ENCODE measurements around the gene CDC42EP2. TPM values are rescaled to one million over a fixed set of nuclear protein-coding genes. Genes with fewer than 3 reads are reported as not detected.
A peak's percentile ranks its signal among the peaks of the same experiment; 100 is the strongest.

Gene CDC42EP2
- total and polyA plus RNA-seq, 11 donors, result 3.3 to 25.0 (median 10.3) TPM

GRCh38 chr11:65366340-65366773 lies 51.7 kb downstream of the CDC42EP2 start:
- Histone ChIP-seq H3K27ac (peak overlapping the region in 11 of 12 donors; percentile 19 to 77 (median 63)), H3K36me3 (no peaks in the 10 kb centered on the region), H3K9me3 (no peaks in the 10 kb centered on the region), H3K4me1 (peaks cover 0 to 31% (median 14%) of the 10 kb centered on the region in 12 donors), H3K27me3 (no peaks in the 10 kb centered on the region), H3K4me3 (no peak overlapping the region)
- intact Hi-C loops (cut with DNase I), result loop anchor here in 8 of 10 donors (1.0 to 10.0 kb wide), 5 partner anchors 48 to 146 kb away; no protein-coding TSS in a partner anchor
- peak; percentile 38 to 71 (median 66) for ATAC-seq
- WGBS, 4 donors, result 2 to 4% (median 3%) methylated on average over 4 of the region's 4 CpGs
- TF ChIP-seq POLR2A (IDR thresholded peaks at IDR 0.05), result no peak
- TF ChIP-seq, protein P1, sequence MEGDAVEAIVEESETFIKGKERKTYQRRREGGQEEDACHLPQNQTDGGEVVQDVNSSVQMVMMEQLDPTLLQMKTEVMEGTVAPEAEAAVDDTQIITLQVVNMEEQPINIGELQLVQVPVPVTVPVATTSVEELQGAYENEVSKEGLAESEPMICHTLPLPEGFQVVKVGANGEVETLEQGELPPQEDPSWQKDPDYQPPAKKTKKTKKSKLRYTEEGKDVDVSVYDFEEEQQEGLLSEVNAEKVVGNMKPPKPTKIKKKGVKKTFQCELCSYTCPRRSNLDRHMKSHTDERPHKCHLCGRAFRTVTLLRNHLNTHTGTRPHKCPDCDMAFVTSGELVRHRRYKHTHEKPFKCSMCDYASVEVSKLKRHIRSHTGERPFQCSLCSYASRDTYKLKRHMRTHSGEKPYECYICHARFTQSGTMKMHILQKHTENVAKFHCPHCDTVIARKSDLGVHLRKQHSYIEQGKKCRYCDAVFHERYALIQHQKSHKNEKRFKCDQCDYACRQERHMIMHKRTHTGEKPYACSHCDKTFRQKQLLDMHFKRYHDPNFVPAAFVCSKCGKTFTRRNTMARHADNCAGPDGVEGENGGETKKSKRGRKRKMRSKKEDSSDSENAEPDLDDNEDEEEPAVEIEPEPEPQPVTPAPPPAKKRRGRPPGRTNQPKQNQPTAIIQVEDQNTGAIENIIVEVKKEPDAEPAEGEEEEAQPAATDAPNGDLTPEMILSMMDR (IDR thresholded peaks at IDR 0.05), result peak; percentile 66 to 85 (median 78)
- no peak for DNase-seq

DNA sequence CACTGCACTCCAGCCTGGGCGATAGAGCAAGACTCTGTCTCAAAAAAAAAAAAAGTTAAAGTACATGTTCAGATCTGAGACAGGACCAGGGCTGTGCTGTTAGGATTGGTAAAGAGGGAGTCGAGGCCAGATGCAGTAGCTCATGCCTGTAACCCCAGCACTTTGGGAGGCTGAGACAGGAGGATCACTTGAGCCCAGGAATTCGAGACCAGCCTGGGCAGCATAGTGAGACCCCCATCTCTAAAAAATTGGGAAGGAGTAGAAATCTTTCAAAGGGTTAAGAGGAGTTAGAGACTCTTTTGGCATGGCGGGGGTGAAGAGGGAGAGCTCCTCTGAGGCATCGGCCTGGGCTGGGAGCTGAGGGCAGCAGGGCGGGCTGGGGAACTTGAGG lies 56.0 kb downstream of the CDC42EP2 start:
- no peak overlapping the region for H3K4me3 ChIP-seq
- peak in 1 of 4 donors; percentile 17 for ATAC-seq
- no peaks in the 10 kb centered on the region for H3K36me3 ChIP-seq
- peaks cover 0 to 34% (median 19%) of the 10 kb centered on the region in 12 donors for H3K4me1 ChIP-seq
- TF ChIP-seq, protein P1 (IDR thresholded peaks at IDR 0.05), result no peak
- no peak for TF ChIP-seq POLR2A (IDR thresholded peaks at IDR 0.05)
- intact Hi-C loops (cut with DNase I), result loop anchor here in 2 of 10 donors (5.0 to 10.0 kb wide), 2 partner anchors 97 to 224 kb away; partner anchors contain the start of gene KCNK7 (in 1 of the 2)
- no peaks in the 10 kb centered on the region for H3K27me3 ChIP-seq
- no peaks in the 10 kb centered on the region for H3K9me3 ChIP-seq
- 66 to 69% (median 67%) methylated on average over 6 of the region's 6 CpGs for WGBS, 4 donors
- H3K27ac ChIP-seq, result peak overlapping the region; percentile 70 to 97 (median 88)
- no peak for DNase-seq

Other genes starting within 250 kb of the CDC42EP2 start
- 10 to 100 TPM in 1 of 9 donors, 1 to 10 TPM in 2, under 1 TPM in 6; 0.42 to 11.6 (median 0.81) TPM for gene CDCA5, start 230.8 kb upstream of the CDC42EP2 start, total RNA-seq
- gene CDCA5, start 230.8 kb upstream of the CDC42EP2 start, polyA plus RNA-seq, result under 1 TPM; 0.38 to 0.83 TPM
- gene ZFPL1, start 230.6 kb upstream of the CDC42EP2 start, total RNA-seq, result 10 to 100 TPM; 19.6 to 42.8 (median 25.0) TPM
- gene ZFPL1, start 230.6 kb upstream of the CDC42EP2 start, polyA plus RNA-seq, result 10 to 100 TPM; 28.1 to 44.4 TPM
- gene VPS51, start 218.7 kb upstream of the CDC42EP2 start, total RNA-seq, result 100 to 1,000 TPM in 6 of 9 donors, 10 to 100 TPM in 3; 78.4 to 165 (median 106) TPM
- gene VPS51, start 218.7 kb upstream of the CDC42EP2 start, polyA plus RNA-seq, result 10 to 100 TPM; 94.2 to 94.3 TPM
- gene TM7SF2, start 203.0 kb upstream of the CDC42EP2 start, total RNA-seq, result 100 to 1,000 TPM in 3 of 9 donors, 10 to 100 TPM in 6; 25.1 to 752 (median 78.6) TPM
- gene TM7SF2, start 203.0 kb upstream of the CDC42EP2 start, polyA plus RNA-seq, result 10 to 100 TPM; 17.6 to 59.9 TPM
- gene ZNHIT2, start 197.2 kb upstream of the CDC42EP2 start, total RNA-seq, result 10 to 100 TPM in 1 of 9 donors, 1 to 10 TPM in 8; 5.5 to 14.3 (median 7.3) TPM
- 10 to 100 TPM; 12.4 to 15.5 TPM for gene ZNHIT2, start 197.2 kb upstream of the CDC42EP2 start, polyA plus RNA-seq
- 100 to 1,000 TPM; 388 to 652 (median 636) TPM for gene FAU, start 192.7 kb upstream of the CDC42EP2 start, total RNA-seq
- 1,000 to 10,000 TPM in 1 of 2 donors, 100 to 1,000 TPM in 1; 973 to 1,119 TPM for gene FAU, start 192.7 kb upstream of the CDC42EP2 start, polyA plus RNA-seq
- 10 to 100 TPM; 33.1 to 66.6 (median 42.1) TPM for gene MRPL49, start 192.5 kb upstream of the CDC42EP2 start, total RNA-seq
- 10 to 100 TPM; 13.7 to 59.2 TPM for gene MRPL49, start 192.5 kb upstream of the CDC42EP2 start, polyA plus RNA-seq
- gene SYVN1, start 180.3 kb upstream of the CDC42EP2 start, total RNA-seq, result 10 to 100 TPM; 21.7 to 65.8 (median 28.2) TPM
- 10 to 100 TPM; 13.9 to 34.5 TPM for gene SYVN1, start 180.3 kb upstream of the CDC42EP2 start, polyA plus RNA-seq
- gene SPDYC, start 144.6 kb upstream of the CDC42EP2 start, total RNA-seq, result not detected
- gene SPDYC, start 144.6 kb upstream of the CDC42EP2 start, polyA plus RNA-seq, result not detected
- 100 to 1,000 TPM in 2 of 9 donors, 10 to 100 TPM in 7; 67.8 to 139 (median 86.1) TPM for gene CAPN1, start 132.9 kb upstream of the CDC42EP2 start, total RNA-seq
- gene CAPN1, start 132.9 kb upstream of the CDC42EP2 start, polyA plus RNA-seq, result 100 to 1,000 TPM in 1 of 2 donors, 10 to 100 TPM in 1; 69.6 to 114 TPM
- 1 to 10 TPM; 3.2 to 9.0 (median 4.2) TPM for gene POLA2, start 52.9 kb upstream of the CDC42EP2 start, total RNA-seq
- gene POLA2, start 52.9 kb upstream of the CDC42EP2 start, polyA plus RNA-seq, result 1 to 10 TPM; 4.3 to 6.7 TPM
- gene DPF2, start 19.0 kb downstream of the CDC42EP2 start, total RNA-seq, result 10 to 100 TPM; 41.0 to 55.4 (median 46.2) TPM
- 10 to 100 TPM; 22.9 to 35.1 TPM for gene DPF2, start 19.0 kb downstream of the CDC42EP2 start, polyA plus RNA-seq
- under 1 TPM in 7 of 9 donors, not detected in 2; 0.19 to 0.91 (median 0.47) TPM for gene TIGD3, start 39.9 kb downstream of the CDC42EP2 start, total RNA-seq
- gene TIGD3, start 39.9 kb downstream of the CDC42EP2 start, polyA plus RNA-seq, result under 1 TPM; 0.29 to 0.42 TPM
- gene SLC25A45, start 67.8 kb downstream of the CDC42EP2 start, total RNA-seq, result 10 to 100 TPM in 1 of 9 donors, 1 to 10 TPM in 8; 3.8 to 11.6 (median 6.6) TPM
- gene SLC25A45, start 67.8 kb downstream of the CDC42EP2 start, polyA plus RNA-seq, result 1 to 10 TPM; 3.8 to 6.6 TPM
- gene FRMD8, start 71.8 kb downstream of the CDC42EP2 start, total RNA-seq, result 10 to 100 TPM in 7 of 9 donors, 1 to 10 TPM in 2; 6.1 to 24.1 (median 11.3) TPM
- 10 to 100 TPM in 1 of 2 donors, 1 to 10 TPM in 1; 8.0 to 16.3 TPM for gene FRMD8, start 71.8 kb downstream of the CDC42EP2 start, polyA plus RNA-seq
- gene NEAT1, start 107.9 kb downstream of the CDC42EP2 start, total RNA-seq, result 100 to 1,000 TPM in 7 of 9 donors, 10 to 100 TPM in 2; 17.0 to 760 (median 507) TPM
- gene NEAT1, start 107.9 kb downstream of the CDC42EP2 start, polyA plus RNA-seq, result 100 to 1,000 TPM; 104 to 532 TPM
- 1,000 to 10,000 TPM; 1,047 to 9,662 (median 6,606) TPM for gene MALAT1, start 184.2 kb downstream of the CDC42EP2 start, total RNA-seq
- gene MALAT1, start 184.2 kb downstream of the CDC42EP2 start, polyA plus RNA-seq, result 1,000 to 10,000 TPM; 1,168 to 4,497 TPM
- gene SCYL1, start 210.2 kb downstream of the CDC42EP2 start, total RNA-seq, result 100 to 1,000 TPM in 1 of 9 donors, 10 to 100 TPM in 8; 51.6 to 135 (median 62.2) TPM
- gene SCYL1, start 210.2 kb downstream of the CDC42EP2 start, polyA plus RNA-seq, result 10 to 100 TPM; 86.6 to 90.2 TPM
- 100 to 1,000 TPM in 1 of 9 donors, 10 to 100 TPM in 8; 51.4 to 125 (median 88.9) TPM for gene LTBP3, start 243.5 kb downstream of the CDC42EP2 start, total RNA-seq
- 10 to 100 TPM; 26.3 to 36.3 TPM for gene LTBP3, start 243.5 kb downstream of the CDC42EP2 start, polyA plus RNA-seq